ENCODE data around the gene AP3S2.
"Not testable (repeated sequence)": the region's sequence is repeated elsewhere in the genome, so short reads cannot be mapped to it uniquely, and the experiment has no call there.

GRCh38 chr15:89782619-89782950, 111.2 kb downstream of the AP3S2 start:
- not testable (repeated sequence) for TF ChIP-seq CTCF, POLR2A (IDR thresholded peaks at IDR 0.05)

Measured in adrenal gland (tissue), 5 donors.